AG04450 (cell line): ENCODE data around the gene METTL21C. TPM values are rescaled to one million over a fixed set of nuclear protein-coding genes. Genes with fewer than 3 reads are reported as not detected.

ENCODE experiments used
- CTCF ChIA-PET: fragments of 300-600, 350-600 bp; formaldehyde crosslinking; extraction: SDS; loops from one replicate; lab custom pipeline; 2022; ENCODE audit warnings: antibody characterized with exemption, inconsistent platforms; lab: Charles Lee
- POLR2A ChIA-PET: fragments of 350-600 bp; formaldehyde crosslinking; extraction: SDS; loops from one replicate; lab custom pipeline; 2021; ENCODE audit warnings: antibody characterized with exemption, inconsistent platforms; lab: Yijun Ruan, JAX
- DNase-seq: peaks from one replicate; pipeline ENCODE4 v3.0.0-alpha.2; 2011; ENCODE audit warnings: low read depth, low spot score
- H3K27ac ChIP-seq: one replicate; pipeline ENCODE4 v1.5.1; 2012; ENCODE audit warnings: low read depth, low read length, control low read depth
- H3K27me3 ChIP-seq: one replicate; pipeline ENCODE4 v1.6.0; 2012; ENCODE audit warnings: low read length; ENCODE audit not compliant: control insufficient read depth, insufficient read depth
- H3K4me3 ChIP-seq: 2 replicates; pipeline ENCODE4 v1.5.1; 2011; ENCODE audit warnings: mild to moderate bottlenecking, low read depth, low read length, control low read depth
- H3K9me3 ChIP-seq: 2 replicates; pipeline ENCODE4 v1.5.1; 2012; ENCODE audit warnings: low read length; ENCODE audit not compliant: control insufficient read depth, insufficient read depth
- CTCF ChIP-seq: IDR thresholded peaks from 2 replicates; pipeline ENCODE4 v1.5.1; 2011; ENCODE audit warnings: low read depth, low read length, control low read depth, inconsistent platforms
- polyA plus RNA-seq: library from polyadenylated mRNA; depleted of rRNA; stranded (reverse); fragments of >200 nt; gene quantifications from 2 replicates; pipeline ENCODE4 v1.2.3, GENCODE V29; 2011

Gene METTL21C
- polyA plus RNA-seq, 1 experiment, result not detected

GRCh38 chr13:102677122-102677521 lies 17.7 kb downstream of the METTL21C start:
- H3K4me3 ChIP-seq, result no peak overlapping the region
- no peaks in the 10 kb centered on the region for H3K27me3 ChIP-seq
- H3K27ac ChIP-seq, result no peak overlapping the region
- no peak for DNase-seq
- ChIA-PET POLR2A (no interaction called here), CTCF (interaction anchor here (0.6 to 1.4 kb wide), 2 partner anchors 171 to 1381 kb away, joined by 3 read pairs; no protein-coding TSS in a partner anchor)
- no peak for TF ChIP-seq CTCF
- no peaks in the 10 kb centered on the region for H3K9me3 ChIP-seq

DNA sequence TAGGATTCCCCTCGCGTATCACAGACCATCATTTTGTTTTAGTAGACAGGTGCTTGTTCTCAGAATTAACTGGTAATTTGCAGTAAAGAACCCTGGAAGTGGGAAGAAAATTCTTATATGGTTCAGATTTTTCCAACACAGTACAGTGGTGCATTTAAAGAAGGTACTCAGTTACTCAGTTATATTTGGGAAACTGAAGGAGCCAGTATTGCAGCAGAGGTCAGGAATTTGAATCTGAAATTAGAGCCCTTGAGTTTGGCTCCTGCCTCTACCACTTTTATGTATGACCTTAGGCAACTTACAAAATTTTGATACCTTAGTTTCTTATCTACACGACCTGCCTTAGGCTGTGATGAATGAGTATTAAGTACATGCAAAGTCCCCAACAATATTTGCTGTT lies 19.7 kb downstream of the METTL21C start:
- Histone ChIP-seq H3K27ac (no peak overlapping the region), H3K9me3 (no peaks in the 10 kb centered on the region), H3K27me3 (no peaks in the 10 kb centered on the region), H3K4me3 (no peak overlapping the region)
- no peak for DNase-seq
- ChIA-PET POLR2A (no interaction called here), CTCF (no interaction called here)
- TF ChIP-seq CTCF, result no peak

GRCh38 chr13:102670130-102670529 lies 24.7 kb downstream of the METTL21C start:
- Histone ChIP-seq H3K27ac (no peak overlapping the region), H3K27me3 (no peaks in the 10 kb centered on the region), H3K9me3 (no peaks in the 10 kb centered on the region), H3K4me3 (no peak overlapping the region)
- no peak for TF ChIP-seq CTCF
- ChIA-PET POLR2A (no interaction called here), CTCF (interaction anchor here (0.8 to 0.9 kb wide), 2 partner anchors 12 to 55 kb away, joined by 3 to 6 read pairs; no protein-coding TSS in a partner anchor)
- DNase-seq, result no peak

GRCh38 chr13:102667911-102668310 lies 26.9 kb downstream of the METTL21C start:
- no peak overlapping the region for H3K4me3 ChIP-seq
- no peak overlapping the region for H3K27ac ChIP-seq
- no peaks in the 10 kb centered on the region for H3K9me3 ChIP-seq
- ChIA-PET CTCF (interaction anchor here (1.6 kb wide), 1 partner anchor 132 kb away, joined by 5 read pairs; no protein-coding TSS in a partner anchor), POLR2A (no interaction called here)
- TF ChIP-seq CTCF, result no peak
- H3K27me3 ChIP-seq, result no peaks in the 10 kb centered on the region
- no peak for DNase-seq

- no peak for TF ChIP-seq CTCF
- ChIA-PET POLR2A (no interaction called here), CTCF (interaction anchor here (1.1 to 1.6 kb wide), 2 partner anchors 75 to 133 kb away, joined by 3 to 5 read pairs; no protein-coding TSS in a partner anchor)
- H3K27ac ChIP-seq, result no peak overlapping the region
- no peak for DNase-seq
- no peaks in the 10 kb centered on the region for H3K9me3 ChIP-seq
- H3K27me3 ChIP-seq, result no peaks in the 10 kb centered on the region
- no peak overlapping the region for H3K4me3 ChIP-seq
Measured at GRCh38 chr13:102667023-102667422, 27.8 kb downstream of the METTL21C start.
